Measurements from ENCODE around the gene CDH12.

GRCh38 chr5:22036061-22036460, 817.1 kb downstream of the CDH12 start:
- TF ChIP-seq, protein P1, sequence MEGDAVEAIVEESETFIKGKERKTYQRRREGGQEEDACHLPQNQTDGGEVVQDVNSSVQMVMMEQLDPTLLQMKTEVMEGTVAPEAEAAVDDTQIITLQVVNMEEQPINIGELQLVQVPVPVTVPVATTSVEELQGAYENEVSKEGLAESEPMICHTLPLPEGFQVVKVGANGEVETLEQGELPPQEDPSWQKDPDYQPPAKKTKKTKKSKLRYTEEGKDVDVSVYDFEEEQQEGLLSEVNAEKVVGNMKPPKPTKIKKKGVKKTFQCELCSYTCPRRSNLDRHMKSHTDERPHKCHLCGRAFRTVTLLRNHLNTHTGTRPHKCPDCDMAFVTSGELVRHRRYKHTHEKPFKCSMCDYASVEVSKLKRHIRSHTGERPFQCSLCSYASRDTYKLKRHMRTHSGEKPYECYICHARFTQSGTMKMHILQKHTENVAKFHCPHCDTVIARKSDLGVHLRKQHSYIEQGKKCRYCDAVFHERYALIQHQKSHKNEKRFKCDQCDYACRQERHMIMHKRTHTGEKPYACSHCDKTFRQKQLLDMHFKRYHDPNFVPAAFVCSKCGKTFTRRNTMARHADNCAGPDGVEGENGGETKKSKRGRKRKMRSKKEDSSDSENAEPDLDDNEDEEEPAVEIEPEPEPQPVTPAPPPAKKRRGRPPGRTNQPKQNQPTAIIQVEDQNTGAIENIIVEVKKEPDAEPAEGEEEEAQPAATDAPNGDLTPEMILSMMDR (IDR thresholded peaks at IDR 0.05 in 2 of 3, conservative IDR thresholded peaks at IDR 0.05 in 1 of 3; ENCODE audit: control insufficient read depth in 2 of 3, extremely low read depth in 1 of 3, insufficient read depth in 1 of 3, low read depth in 3 of 3, low read length in 3 of 3) = no peak
- TF ChIP-seq ZZZ3 (IDR thresholded peaks at IDR 0.05; ENCODE audit: control insufficient read depth, insufficient read length, low read depth) = no peak

Measured in GM12878 (cell line).